LNCAP (cell line): ENCODE results near the gene SLU7.

Source experiments
- CTCF ChIP-seq: fragments of 450-650 bp; IDR thresholded peaks from 2 replicates; pipeline ENCODE4 v1.5.1; 2017; ENCODE audit warnings: mild to moderate bottlenecking

Gene SLU7

GRCh38 chr5:160397492-160397891 is 21.4 kb downstream of the SLU7 start:
- TF ChIP-seq CTCF = no peak

GRCh38 chr5:160395111-160395510 is 23.8 kb downstream of the SLU7 start:
- TF ChIP-seq CTCF = no peak

- peak; percentile 61; the same call in 1 of the 2 replicates for TF ChIP-seq CTCF
Observed at GRCh38 chr5:160390787-160391696, 27.8 kb downstream of the SLU7 start.

GRCh38 chr5:160387445-160387844 is 31.4 kb downstream of the SLU7 start:
- no peak for TF ChIP-seq CTCF

- TF ChIP-seq CTCF = no peak
Observed at GRCh38 chr5:160385496-160385895, 33.4 kb downstream of the SLU7 start.

GRCh38 chr5:160384681-160385080 is 34.2 kb downstream of the SLU7 start:
- TF ChIP-seq CTCF = no peak

- no peak for TF ChIP-seq CTCF
Observed at GRCh38 chr5:160382346-160382745, 36.5 kb downstream of the SLU7 start.
